Activated CD4-positive, alpha-beta T cell treated with anti-CD3 and anti-CD28 coated beads, Interleukin-2, amount 50 U/mL, for 48 hours (primary cell): ENCODE data around the gene ADM2.
"Not testable (repeated sequence)": the region's sequence is repeated elsewhere in the genome, so short reads cannot be mapped to it uniquely, and the experiment has no call there.

Experiments
- DNase-seq, 2 experiments: peaks; one replicate each; pipeline ENCODE4 v3.0.0-alpha.2; 2020

ADM2 gene

DNA sequence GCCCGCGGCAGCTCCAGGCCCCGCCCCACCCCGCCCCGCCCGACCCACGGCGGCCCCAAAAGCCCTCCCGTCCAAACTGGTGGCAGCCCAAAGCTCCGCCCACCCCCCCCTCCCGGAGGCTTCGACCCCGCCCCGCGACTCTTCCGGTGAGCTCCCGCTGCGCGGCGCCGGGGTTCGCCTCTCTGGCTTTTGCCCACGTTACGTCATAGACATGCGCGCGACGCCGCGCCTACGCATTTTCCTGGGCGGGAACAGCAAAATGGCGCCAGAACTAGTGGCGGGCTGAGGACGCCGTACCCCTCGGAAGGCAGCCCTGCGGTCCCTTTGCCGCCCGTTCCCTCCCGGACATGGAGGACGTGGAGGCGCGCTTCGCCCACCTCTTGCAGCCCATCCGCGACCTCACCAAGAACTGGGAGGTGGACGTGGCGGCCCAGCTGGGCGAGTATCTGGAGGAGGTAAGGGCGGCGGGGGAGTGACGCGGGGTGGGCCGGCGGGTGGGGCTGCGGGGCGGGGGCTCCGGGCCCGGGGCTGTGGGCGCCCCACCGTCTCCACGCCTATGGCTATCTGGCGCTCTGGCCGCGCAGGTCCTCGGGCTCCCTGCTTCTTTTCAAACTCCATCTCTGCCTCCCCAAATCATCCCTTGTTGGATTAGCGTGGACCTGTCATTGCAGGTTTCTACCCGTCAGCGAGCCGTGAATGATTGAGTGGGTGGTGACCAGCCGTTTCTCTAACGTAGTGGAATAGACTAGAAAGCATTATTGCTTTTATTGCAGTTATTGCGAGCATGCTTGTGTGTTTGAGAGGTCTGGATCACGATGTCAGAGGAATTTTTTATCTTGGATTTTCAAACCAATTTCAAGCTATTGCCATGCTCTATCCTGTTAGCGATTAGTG lies 26.9 kb downstream of the ADM2 start, which contains the start of gene NCAPH2:
Gene NCAPH2, plus strand, starts transcription at position 234 of the 894 bp plus-strand sequence. Its CDS starts 114 bp downstream, at position 348.
- DNase-seq, result peak; percentile 98

DNA sequence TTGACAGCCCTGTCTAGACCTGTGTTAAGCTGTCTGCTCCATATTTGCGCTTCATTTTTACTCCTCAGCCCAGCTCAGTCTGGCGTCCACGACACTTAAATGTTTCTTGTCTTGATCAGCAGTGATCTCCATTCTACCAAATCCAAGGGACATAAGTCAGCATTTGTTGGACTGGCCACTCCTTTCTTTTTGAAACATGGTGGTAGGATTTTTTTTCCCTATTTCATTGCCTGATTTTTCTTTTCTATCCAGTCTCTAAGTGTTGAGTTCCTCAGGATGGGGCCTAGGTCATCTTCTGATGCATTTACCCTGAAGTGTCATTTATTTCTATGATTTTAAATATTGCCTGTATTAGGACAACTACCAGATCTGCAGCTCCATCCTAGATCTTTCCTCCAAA lies 27.6 kb downstream of the ADM2 start:
- no peak for DNase-seq

GRCh38 chr22:50513175-50513574 lies 31.8 kb downstream of the ADM2 start:
- DNase-seq, result no peak

DNA sequence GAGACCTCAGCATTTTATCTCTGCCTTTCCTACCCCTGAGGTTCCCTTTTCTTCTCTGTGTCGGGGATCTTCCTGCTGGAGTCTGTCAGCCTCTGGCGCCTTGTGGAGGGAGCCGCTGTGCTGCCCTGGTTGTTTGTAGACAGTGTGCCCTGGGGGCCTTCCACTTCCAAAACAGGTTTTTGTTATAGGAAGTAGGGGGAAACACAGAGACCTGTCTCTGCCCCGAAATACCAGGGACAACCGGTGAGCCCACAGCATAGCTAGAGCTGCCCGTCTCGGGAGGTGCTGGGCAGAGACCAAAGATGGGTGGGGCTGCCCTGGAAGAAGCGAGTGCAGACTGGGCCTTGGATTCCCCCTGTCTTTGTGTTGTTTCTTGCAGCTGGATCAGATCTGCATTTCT lies 34.7 kb downstream of the ADM2 start:
- DNase-seq, result no peak

GRCh38 chr22:50516891-50517290 lies 35.5 kb downstream of the ADM2 start:
- DNase-seq, result no peak

GRCh38 chr22:50517495-50518260 lies 36.3 kb downstream of the ADM2 start:
- DNase-seq, result no peak

GRCh38 chr22:50518606-50519005 lies 37.3 kb downstream of the ADM2 start:
- no peak for DNase-seq

- DNase-seq, result no peak
These were observed 37.8 kb downstream of the ADM2 start for GRCh38 chr22:50519151-50519550.

GRCh38 chr22:50520184-50520583 lies 38.8 kb downstream of the ADM2 start:
- not testable (repeated sequence) for DNase-seq

- DNase-seq, result no peak
These were observed 39.6 kb downstream of the ADM2 start for GRCh38 chr22:50520826-50521453.

DNA sequence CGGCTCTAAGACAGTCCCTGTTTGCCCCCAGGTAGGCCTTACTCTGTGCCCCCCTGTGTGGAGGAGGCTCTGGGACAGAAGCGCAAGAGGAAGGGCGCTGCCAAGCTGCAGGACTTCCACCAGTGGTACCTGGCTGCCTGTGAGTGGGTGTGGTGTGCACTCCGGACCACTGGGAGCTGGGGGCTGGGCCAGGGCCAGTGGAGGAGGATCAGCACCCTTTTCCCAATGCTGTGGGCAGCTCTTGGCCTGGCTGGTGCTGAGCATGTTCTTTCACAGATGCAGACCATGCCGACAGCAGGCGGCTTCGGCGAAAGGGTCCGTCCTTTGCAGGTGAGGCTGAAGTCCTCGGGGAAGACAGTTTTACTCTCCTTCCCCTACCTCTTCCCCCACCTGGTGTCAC lies 40.4 kb downstream of the ADM2 start:
- no peak for DNase-seq

DNA sequence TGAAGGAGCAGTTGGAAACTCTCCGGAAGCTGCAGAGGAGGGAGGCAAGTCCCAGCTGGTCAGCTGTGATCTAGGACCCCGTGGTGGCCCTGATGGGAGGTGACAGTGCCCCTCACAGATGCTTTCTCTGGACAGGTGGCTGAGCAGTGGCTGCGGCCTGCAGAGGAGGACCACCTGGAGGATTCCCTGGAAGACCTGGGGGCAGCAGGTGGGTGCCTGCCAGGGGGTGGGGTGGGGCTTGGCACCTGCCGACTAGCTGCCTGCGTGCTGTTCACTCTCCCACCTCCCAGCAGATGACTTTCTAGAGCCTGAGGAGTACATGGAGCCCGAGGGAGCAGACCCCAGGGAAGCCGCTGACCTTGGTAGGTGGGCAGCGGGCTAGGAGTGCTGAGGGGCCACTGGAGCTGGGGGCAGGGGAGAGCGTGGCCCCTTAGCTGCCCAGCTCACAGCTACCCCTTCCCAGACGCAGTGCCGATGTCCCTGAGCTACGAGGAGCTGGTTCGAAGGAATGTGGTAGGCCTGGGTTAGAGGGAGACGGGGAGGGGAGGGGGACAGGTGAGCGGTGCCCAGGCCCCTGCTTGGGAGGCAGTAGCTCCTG lies 41.0 kb downstream of the ADM2 start:
- DNase-seq, result no peak

GRCh38 chr22:50522806-50523438 lies 41.6 kb downstream of the ADM2 start:
- no peak for DNase-seq

DNA sequence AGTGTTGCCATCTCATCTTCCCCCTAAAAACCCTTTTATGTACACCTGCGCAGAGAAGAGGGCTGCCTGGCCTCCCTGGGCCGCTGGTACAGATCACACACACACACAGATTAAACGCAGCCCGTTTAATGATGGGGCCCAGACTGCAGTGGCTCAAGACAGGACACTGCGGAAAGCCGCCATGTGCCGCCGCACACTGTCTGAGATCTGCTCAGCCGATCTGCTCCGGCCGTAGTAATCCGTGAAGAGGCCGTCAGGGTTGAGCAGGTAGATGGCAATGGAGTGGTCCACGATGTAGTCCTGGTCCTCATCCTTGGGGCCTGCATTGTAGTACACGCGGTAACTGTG lies 42.1 kb downstream of the ADM2 start:
- no peak for DNase-seq

GRCh38 chr22:50523806-50524675 lies 42.7 kb downstream of the ADM2 start:
- DNase-seq, result no peak

DNA sequence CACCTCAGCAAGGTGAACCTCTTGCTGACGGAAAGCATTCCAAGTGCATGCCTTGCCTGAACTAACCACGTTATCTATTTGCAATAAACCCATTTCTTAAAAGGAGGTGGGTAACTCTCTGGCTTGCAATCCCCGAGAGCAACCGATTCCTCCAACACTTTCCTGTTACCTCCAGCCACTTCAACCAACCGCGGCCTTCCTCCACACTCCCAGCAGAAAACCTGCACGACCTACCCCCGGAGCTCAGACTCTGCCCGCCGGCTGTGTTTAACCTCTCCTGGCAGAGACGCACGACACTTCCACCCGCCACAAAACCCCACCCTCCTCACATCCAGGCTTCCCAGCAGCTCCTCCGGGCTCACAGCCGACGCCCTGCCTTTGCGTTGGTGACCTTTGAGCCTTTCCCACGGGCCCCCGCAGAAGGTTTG lies 43.3 kb downstream of the ADM2 start:
- DNase-seq, result no peak

DNA sequence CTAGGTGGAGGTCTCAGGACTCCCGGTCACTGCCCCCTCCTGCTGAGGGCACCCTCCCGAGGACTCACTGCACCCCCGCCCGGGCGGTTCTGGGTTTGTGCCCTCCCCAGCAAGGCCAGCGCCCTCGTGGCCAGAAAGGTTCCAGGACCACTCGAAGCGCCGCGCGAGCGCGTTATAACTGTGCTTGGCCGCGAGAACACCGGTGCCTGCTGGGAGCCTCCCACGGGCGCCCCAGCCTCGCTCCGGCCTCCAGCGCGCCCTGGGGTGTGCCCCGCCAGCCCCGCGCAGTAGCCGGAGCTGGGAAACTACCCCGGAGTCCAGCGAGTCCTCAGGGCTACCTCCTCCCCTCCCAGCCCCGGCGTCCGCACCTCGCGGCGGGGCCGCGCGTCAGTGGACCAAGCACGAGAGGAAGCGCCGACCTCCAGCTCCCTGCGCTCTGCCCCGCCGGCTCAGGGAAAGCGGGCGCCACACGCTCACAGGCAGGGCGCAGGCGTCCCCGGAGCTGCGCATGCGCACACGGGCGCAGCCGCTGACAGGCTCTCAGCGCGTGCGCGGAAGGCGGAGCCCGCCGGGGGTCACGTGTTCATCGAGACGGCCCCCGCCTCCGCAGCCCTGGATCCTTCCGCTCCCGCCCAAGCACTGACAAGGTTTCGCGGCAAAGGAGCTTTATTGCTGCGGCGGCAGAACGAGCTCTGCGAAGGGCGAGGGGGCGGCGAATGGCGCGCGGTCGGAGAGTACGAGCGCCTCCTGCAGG lies 43.9 kb downstream of the ADM2 start, which contains the start of gene SCO2:
Gene SCO2, minus strand, starts transcription at position 495 of the 754 bp plus-strand sequence. CDS start 1,187 bp downstream, outside the sequence.
- DNase-seq, result peak; percentile 97 to 98

DNA sequence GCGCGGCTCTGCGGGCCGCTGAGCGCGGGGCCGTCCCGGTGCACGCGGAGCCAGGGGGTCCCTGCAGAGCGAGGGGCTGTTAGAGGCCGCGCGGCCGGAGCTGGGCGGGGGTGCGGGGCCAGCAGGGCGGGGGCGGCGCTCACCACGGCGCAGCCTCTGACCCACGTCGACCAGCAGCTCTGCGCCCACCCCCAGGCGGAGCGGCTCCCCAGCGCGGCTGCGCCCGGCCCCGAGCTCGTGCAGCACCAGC lies 44.4 kb downstream of the ADM2 start:
- no peak for DNase-seq

DNA sequence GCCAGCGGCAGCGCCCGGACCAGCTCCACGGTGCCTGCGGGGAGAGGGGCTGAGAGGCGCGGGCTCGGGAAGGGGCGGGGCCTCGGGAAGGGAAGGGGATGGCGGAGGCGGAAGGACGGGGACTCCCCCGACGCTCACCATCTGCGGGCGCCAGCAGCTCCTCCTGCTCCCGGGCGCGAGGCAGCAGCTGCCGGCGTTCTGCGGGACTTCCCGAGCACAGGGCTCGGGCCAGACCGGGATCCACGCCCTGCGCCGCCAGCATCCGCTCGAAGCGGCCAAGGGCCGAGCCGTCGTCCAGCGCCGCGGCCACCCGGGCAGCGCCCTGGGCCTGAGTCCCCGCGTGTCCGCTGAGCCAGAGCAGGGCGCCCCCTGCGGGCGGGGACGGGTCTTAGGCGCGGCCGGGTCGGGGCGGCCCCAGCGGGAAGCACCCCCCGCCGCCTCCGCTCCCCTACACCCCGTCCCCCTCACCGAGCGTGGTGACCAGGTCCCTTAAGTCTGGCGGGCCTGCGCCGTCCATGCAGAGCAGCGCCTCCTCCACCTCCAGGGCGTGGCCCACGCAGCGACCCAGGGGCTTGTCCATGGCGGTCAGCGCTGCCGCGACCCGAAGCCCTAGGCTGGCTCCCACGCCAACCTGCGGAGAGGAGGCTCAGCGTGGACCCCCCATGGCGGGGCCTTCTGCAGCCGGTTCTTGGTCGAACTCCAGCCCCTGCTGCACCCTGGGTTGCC lies 44.9 kb downstream of the ADM2 start:
- peak; percentile 90 to 93 for DNase-seq
